ENCODE measurements around the gene DDHD1.
"Not testable (repeated sequence)": the region's sequence is repeated elsewhere in the genome, so short reads cannot be mapped to it uniquely, and the experiment has no call there.

Gene DDHD1

GRCh38 chr14:53106768-53107167, 46.4 kb downstream of the DDHD1 start:
- DNase-seq = no peak

- no peak for DNase-seq
Observed at GRCh38 chr14:53103636-53104340, 49.3 kb downstream of the DDHD1 start.

- DNase-seq = no peak
Observed at GRCh38 chr14:53093206-53093605, 59.9 kb downstream of the DDHD1 start.

GRCh38 chr14:53090853-53091252, 62.3 kb downstream of the DDHD1 start:
- no peak for DNase-seq

- DNase-seq = not testable (repeated sequence)
Observed at GRCh38 chr14:53084954-53085353, 68.2 kb downstream of the DDHD1 start.

GRCh38 chr14:53064475-53064874, 88.6 kb downstream of the DDHD1 start:
- DNase-seq = no peak

- no peak for DNase-seq
Observed at GRCh38 chr14:53062856-53063255, 90.3 kb downstream of the DDHD1 start.

- no peak for DNase-seq
Observed at GRCh38 chr14:53060046-53060445, 93.1 kb downstream of the DDHD1 start.

GRCh38 chr14:53055003-53055402, 98.1 kb downstream of the DDHD1 start:
- DNase-seq = peak; percentile 26 to 65

- no peak for DNase-seq
Observed at GRCh38 chr14:53054457-53054856, 98.7 kb downstream of the DDHD1 start.

- no peak for DNase-seq
Observed at GRCh38 chr14:53048631-53049030, 104.5 kb downstream of the DDHD1 start.

- DNase-seq = no peak
Observed at GRCh38 chr14:53047307-53048069, 105.6 kb downstream of the DDHD1 start.

- no peak for DNase-seq
Observed at GRCh38 chr14:53044486-53044885, 108.6 kb downstream of the DDHD1 start.

GRCh38 chr14:53043027-53043581, 110.0 kb downstream of the DDHD1 start:
- DNase-seq = no peak

- DNase-seq = no peak
Observed at GRCh38 chr14:53042480-53042879, 110.6 kb downstream of the DDHD1 start.

- DNase-seq = no peak
Observed at GRCh38 chr14:53041067-53041466, 112.1 kb downstream of the DDHD1 start.

GRCh38 chr14:53038629-53039028, 114.5 kb downstream of the DDHD1 start:
- DNase-seq = no peak

- no peak for DNase-seq
Observed at GRCh38 chr14:53037016-53037415, 116.1 kb downstream of the DDHD1 start.

- DNase-seq = no peak
Observed at GRCh38 chr14:53035336-53036210, 117.5 kb downstream of the DDHD1 start.

- no peak for DNase-seq
Observed at GRCh38 chr14:53034688-53035230, 118.4 kb downstream of the DDHD1 start.

- no peak for DNase-seq
Observed at GRCh38 chr14:53034036-53034435, 119.1 kb downstream of the DDHD1 start.

GRCh38 chr14:53032838-53033390, 120.2 kb downstream of the DDHD1 start:
- DNase-seq = no peak
